Ureter (tissue), 1 donor: ENCODE data around the gene AGBL2. TPM values are rescaled to one million over a fixed set of nuclear protein-coding genes. Genes with fewer than 3 reads are reported as not detected.
"Not testable (repeated sequence)": the region's sequence is repeated elsewhere in the genome, so short reads cannot be mapped to it uniquely, and the experiment has no call there.

Source experiments
- DNase-seq: peaks from one replicate; pipeline ENCODE4 v3.0.0-alpha.2; 2020; ENCODE audit warnings: low spot score
- total RNA-seq: library from RNA; stranded (reverse); gene quantifications from one replicate; pipeline ENCODE4 v1.2.4, GENCODE V29; 2023
- donor health status: DM: yes; HTN: yes; CAD: no.

Gene AGBL2
- 4.9 TPM for total RNA-seq

- peak; percentile 75 for DNase-seq
These were observed at the start of gene AGBL2 for GRCh38 chr11:47715082-47715669. Gene AGBL2 (minus strand): TSS chr11:47715369. CDS start chr11:47714650, 719 bp downstream.

- DNase-seq = not testable (repeated sequence)
These were observed 44.1 kb upstream of the AGBL2 start for GRCh38 chr11:47759291-47759690.

- no peak for DNase-seq
These were observed 41.0 kb upstream of the AGBL2 start for GRCh38 chr11:47756208-47756607.

- DNase-seq = no peak
These were observed 35.6 kb upstream of the AGBL2 start for GRCh38 chr11:47750725-47751124.

GRCh38 chr11:47742494-47742893, 27.3 kb upstream of the AGBL2 start:
- not testable (repeated sequence) for DNase-seq

- not testable (repeated sequence) for DNase-seq
These were observed 22.6 kb upstream of the AGBL2 start for GRCh38 chr11:47737817-47738216.

- no peak for DNase-seq
These were observed 17.1 kb upstream of the AGBL2 start for GRCh38 chr11:47732271-47732670.

GRCh38 chr11:47731475-47731874, 16.3 kb upstream of the AGBL2 start:
- DNase-seq = no peak

- no peak for DNase-seq
These were observed 11.8 kb upstream of the AGBL2 start for GRCh38 chr11:47726878-47727514.

- no peak for DNase-seq
These were observed 10.9 kb upstream of the AGBL2 start for GRCh38 chr11:47726118-47726442.

- DNase-seq = no peak
These were observed 10.4 kb upstream of the AGBL2 start for GRCh38 chr11:47725442-47726117.

- DNase-seq = no peak
These were observed 9.0 kb upstream of the AGBL2 start for GRCh38 chr11:47724041-47724729.

GRCh38 chr11:47723041-47723440, 7.9 kb upstream of the AGBL2 start:
- no peak for DNase-seq

- DNase-seq = no peak
These were observed 5.5 kb upstream of the AGBL2 start for GRCh38 chr11:47720651-47721050.

- no peak for DNase-seq
These were observed 1.5 kb upstream of the AGBL2 start for GRCh38 chr11:47716692-47717091.

GRCh38 chr11:47714554-47715081, 551 bp downstream of the AGBL2 start:
- DNase-seq = no peak

- DNase-seq = no peak
These were observed 3.4 kb downstream of the AGBL2 start for GRCh38 chr11:47711816-47712215.

- no peak for DNase-seq
These were observed 3.9 kb downstream of the AGBL2 start for GRCh38 chr11:47711225-47711624.

GRCh38 chr11:47707275-47707786, 7.8 kb downstream of the AGBL2 start:
- DNase-seq = not testable (repeated sequence)

- no peak for DNase-seq
These were observed 9.4 kb downstream of the AGBL2 start for GRCh38 chr11:47705721-47706120.

- no peak for DNase-seq
These were observed 23.2 kb downstream of the AGBL2 start for GRCh38 chr11:47691979-47692378.

GRCh38 chr11:47689480-47689879, 25.7 kb downstream of the AGBL2 start:
- no peak for DNase-seq
